Mammary epithelial cell (primary cell): ENCODE results near the gene FBP2.

ENCODE experiments used
- CTCF ChIP-seq, 2 donors: IDR thresholded peaks in 1 of 2; conservative IDR thresholded peaks in 1 of 2; 2 replicates each; pipeline ENCODE4 v1.5.1; 2011 to 2012; ENCODE audit warnings: inconsistent platforms in 2 of 2, low read length in 2 of 2, mild to moderate bottlenecking in 2 of 2, control low read depth in 1 of 2, low read depth in 1 of 2; ENCODE audit not compliant: insufficient read depth in 1 of 2; ENCODE audit errors: extremely low read depth in 1 of 2
- EZH2 ChIP-seq: IDR thresholded peaks from 2 replicates; pipeline ENCODE4 v1.6.1; 2012; ENCODE audit warnings: low read length, inconsistent platforms, borderline replicate concordance

- TF ChIP-seq CTCF (conservative IDR thresholded peaks at IDR 0.05 in 1 of 2, IDR thresholded peaks at IDR 0.05 in 1 of 2; ENCODE audit: extremely low read depth in 1 of 2, insufficient read depth in 1 of 2, low read depth in 1 of 2, low read length in 2 of 2), result no peak
- no peak for TF ChIP-seq EZH2
Observed at GRCh38 chr9:94511134-94511954, 82.3 kb downstream of the FBP2 start.
